IMR-90 (cell line): ENCODE measurements around the gene ATXN1.

ENCODE experiments used
- CEBPB ChIP-seq: IDR thresholded peaks from 2 replicates; pipeline ENCODE4 v1.6.1; 2012; ENCODE audit warnings: low read depth, low read length, improper control_type of control experiment
- MAFK ChIP-seq: IDR thresholded peaks from 2 replicates; pipeline ENCODE4 v1.6.1; 2012; ENCODE audit warnings: low read depth, low read length, improper control_type of control experiment
- MAZ ChIP-seq: IDR thresholded peaks from 2 replicates; pipeline ENCODE4 v1.6.1; 2012; ENCODE audit warnings: low read depth, mild to moderate bottlenecking, low read length, improper control_type of control experiment, moderate library complexity, borderline replicate concordance
- MXI1 ChIP-seq: IDR thresholded peaks from 2 replicates; pipeline ENCODE4 v1.6.1; 2012; ENCODE audit warnings: low read depth, mild to moderate bottlenecking, low read length, moderate library complexity, borderline replicate concordance
- POLR2A ChIP-seq: IDR thresholded peaks from 2 replicates; pipeline ENCODE4 v1.6.1; 2012; ENCODE audit warnings: mild to moderate bottlenecking, low read depth, low read length
- RAD21 ChIP-seq: IDR thresholded peaks from 2 replicates; pipeline ENCODE4 v1.6.1; 2012; ENCODE audit warnings: low read length, improper control_type of control experiment
- RCOR1 ChIP-seq: IDR thresholded peaks from 2 replicates; pipeline ENCODE4 v1.6.1; 2012; ENCODE audit warnings: mild to moderate bottlenecking, low read length, improper control_type of control experiment; ENCODE audit not compliant: insufficient replicate concordance
- RFX5 ChIP-seq: IDR thresholded peaks from 2 replicates; pipeline ENCODE4 v1.8.0; 2012; ENCODE audit warnings: low read depth, mild to moderate bottlenecking, low read length, moderate library complexity
- SMC3 ChIP-seq: fragments of 150-350 bp; IDR thresholded peaks from 2 replicates; pipeline ENCODE4 v1.6.1; 2016; ENCODE audit warnings: low read depth, mild to moderate bottlenecking, antibody characterized with exemption, low read length, moderate library complexity
- TF ChIP-seq, protein P1 (sequence below): conservative IDR thresholded peaks from 2 replicates; pipeline ENCODE4 v1.5.1; 2012; ENCODE audit warnings: mild to moderate bottlenecking, low read depth, low read length, improper control_type of control experiment
- TF ChIP-seq, protein P2 (sequence below): fragments of 150-350 bp; IDR thresholded peaks from 2 replicates; pipeline ENCODE4 v1.6.1; 2016; ENCODE audit warnings: low read depth, mild to moderate bottlenecking, low read length, moderate library complexity, borderline replicate concordance
- TF ChIP-seq, protein P3 (sequence below): fragments of 150-350 bp; IDR thresholded peaks from 2 replicates; pipeline ENCODE4 v1.6.1; 2017; ENCODE audit warnings: mild to moderate bottlenecking, antibody characterized with exemption, low read length, low read depth

DNA sequence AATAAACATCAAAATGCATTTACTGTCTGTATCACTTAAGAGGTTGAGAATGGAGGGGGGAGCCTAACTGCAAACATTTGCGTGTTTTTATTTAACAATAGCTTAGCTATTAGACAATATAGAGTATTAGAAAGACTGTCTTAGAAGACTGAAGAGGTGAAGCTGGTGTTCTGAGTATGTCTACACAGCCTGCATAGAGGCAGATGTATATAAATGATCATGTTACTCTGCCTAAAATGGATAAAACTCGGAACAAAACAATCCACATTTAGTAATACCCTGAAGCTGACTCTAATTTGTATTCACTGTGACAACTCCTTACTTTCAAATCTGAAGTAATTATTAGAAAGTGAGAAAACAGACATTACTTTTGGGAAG, 340.9 kb downstream of the ATXN1 start:
- TF ChIP-seq, protein P1, sequence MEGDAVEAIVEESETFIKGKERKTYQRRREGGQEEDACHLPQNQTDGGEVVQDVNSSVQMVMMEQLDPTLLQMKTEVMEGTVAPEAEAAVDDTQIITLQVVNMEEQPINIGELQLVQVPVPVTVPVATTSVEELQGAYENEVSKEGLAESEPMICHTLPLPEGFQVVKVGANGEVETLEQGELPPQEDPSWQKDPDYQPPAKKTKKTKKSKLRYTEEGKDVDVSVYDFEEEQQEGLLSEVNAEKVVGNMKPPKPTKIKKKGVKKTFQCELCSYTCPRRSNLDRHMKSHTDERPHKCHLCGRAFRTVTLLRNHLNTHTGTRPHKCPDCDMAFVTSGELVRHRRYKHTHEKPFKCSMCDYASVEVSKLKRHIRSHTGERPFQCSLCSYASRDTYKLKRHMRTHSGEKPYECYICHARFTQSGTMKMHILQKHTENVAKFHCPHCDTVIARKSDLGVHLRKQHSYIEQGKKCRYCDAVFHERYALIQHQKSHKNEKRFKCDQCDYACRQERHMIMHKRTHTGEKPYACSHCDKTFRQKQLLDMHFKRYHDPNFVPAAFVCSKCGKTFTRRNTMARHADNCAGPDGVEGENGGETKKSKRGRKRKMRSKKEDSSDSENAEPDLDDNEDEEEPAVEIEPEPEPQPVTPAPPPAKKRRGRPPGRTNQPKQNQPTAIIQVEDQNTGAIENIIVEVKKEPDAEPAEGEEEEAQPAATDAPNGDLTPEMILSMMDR: no peak
- TF ChIP-seq RCOR1 (no peak), POLR2A (no peak), CEBPB (no peak), MXI1 (no peak), MAZ (no peak), MAFK (no peak), RAD21 (no peak), SMC3 (no peak), RFX5 (no peak)
- TF ChIP-seq, protein P2, sequence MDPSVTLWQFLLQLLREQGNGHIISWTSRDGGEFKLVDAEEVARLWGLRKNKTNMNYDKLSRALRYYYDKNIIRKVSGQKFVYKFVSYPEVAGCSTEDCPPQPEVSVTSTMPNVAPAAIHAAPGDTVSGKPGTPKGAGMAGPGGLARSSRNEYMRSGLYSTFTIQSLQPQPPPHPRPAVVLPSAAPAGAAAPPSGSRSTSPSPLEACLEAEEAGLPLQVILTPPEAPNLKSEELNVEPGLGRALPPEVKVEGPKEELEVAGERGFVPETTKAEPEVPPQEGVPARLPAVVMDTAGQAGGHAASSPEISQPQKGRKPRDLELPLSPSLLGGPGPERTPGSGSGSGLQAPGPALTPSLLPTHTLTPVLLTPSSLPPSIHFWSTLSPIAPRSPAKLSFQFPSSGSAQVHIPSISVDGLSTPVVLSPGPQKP: no peak
- TF ChIP-seq, protein P3, sequence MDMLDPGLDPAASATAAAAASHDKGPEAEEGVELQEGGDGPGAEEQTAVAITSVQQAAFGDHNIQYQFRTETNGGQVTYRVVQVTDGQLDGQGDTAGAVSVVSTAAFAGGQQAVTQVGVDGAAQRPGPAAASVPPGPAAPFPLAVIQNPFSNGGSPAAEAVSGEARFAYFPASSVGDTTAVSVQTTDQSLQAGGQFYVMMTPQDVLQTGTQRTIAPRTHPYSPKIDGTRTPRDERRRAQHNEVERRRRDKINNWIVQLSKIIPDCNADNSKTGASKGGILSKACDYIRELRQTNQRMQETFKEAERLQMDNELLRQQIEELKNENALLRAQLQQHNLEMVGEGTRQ: no peak
